HG02642 (cell line): Measurements from ENCODE around the gene AP1S3.
"Not testable (repeated sequence)": the region's sequence is repeated elsewhere in the genome, so short reads cannot be mapped to it uniquely, and the experiment has no call there.

Experiments
- ATAC-seq: cut with Tn5 transposase; IDR thresholded peaks from one replicate; pipeline ENCODE4 v1.9.1; 2021; ENCODE audit warnings: mild to moderate bottlenecking; ENCODE audit not compliant: unreplicated experiment, poor library complexity

AP1S3 gene

GRCh38 chr2:223855426-223855825, 18.0 kb upstream of the AP1S3 start:
- ATAC-seq: no peak

- ATAC-seq: no peak
Measured at GRCh38 chr2:223854741-223855140, 17.4 kb upstream of the AP1S3 start.

GRCh38 chr2:223853425-223853837, 16.0 kb upstream of the AP1S3 start:
- no peak for ATAC-seq

GRCh38 chr2:223852281-223852795, 15.0 kb upstream of the AP1S3 start:
- no peak for ATAC-seq

GRCh38 chr2:223847410-223847809, 10.0 kb upstream of the AP1S3 start:
- ATAC-seq: no peak

GRCh38 chr2:223846515-223846914, 9.1 kb upstream of the AP1S3 start:
- ATAC-seq: no peak

- ATAC-seq: no peak
Measured at GRCh38 chr2:223841436-223842190, 4.2 kb upstream of the AP1S3 start.

- peak; percentile 60 for ATAC-seq
Measured at GRCh38 chr2:223835701-223836532, 1.5 kb downstream of the AP1S3 start.

- no peak for ATAC-seq
Measured at GRCh38 chr2:223834431-223834830, 3.0 kb downstream of the AP1S3 start.

- ATAC-seq: no peak
Measured at GRCh38 chr2:223832241-223832903, 5.0 kb downstream of the AP1S3 start.

- no peak for ATAC-seq
Measured at GRCh38 chr2:223829128-223829527, 8.3 kb downstream of the AP1S3 start.

- no peak for ATAC-seq
Measured at GRCh38 chr2:223828314-223828713, 9.1 kb downstream of the AP1S3 start.

GRCh38 chr2:223826995-223827394, 10.4 kb downstream of the AP1S3 start:
- no peak for ATAC-seq

GRCh38 chr2:223824301-223824700, 13.1 kb downstream of the AP1S3 start:
- no peak for ATAC-seq

- ATAC-seq: no peak
Measured at GRCh38 chr2:223822818-223823217, 14.6 kb downstream of the AP1S3 start.

- ATAC-seq: no peak
Measured at GRCh38 chr2:223820549-223820948, 16.8 kb downstream of the AP1S3 start.

- ATAC-seq: no peak
Measured at GRCh38 chr2:223819891-223820290, 17.5 kb downstream of the AP1S3 start.

- no peak for ATAC-seq
Measured at GRCh38 chr2:223815884-223816570, 21.4 kb downstream of the AP1S3 start.

GRCh38 chr2:223815186-223815883, 22.0 kb downstream of the AP1S3 start:
- ATAC-seq: no peak

GRCh38 chr2:223814764-223815163, 22.6 kb downstream of the AP1S3 start:
- not testable (repeated sequence) for ATAC-seq
